K562 (cell line): ENCODE data around the gene FRMD5. TPM values are rescaled to one million over a fixed set of nuclear protein-coding genes. Genes with fewer than 3 reads are reported as not detected.

Experiments used
- PHF20 ChIP-seq: fragments of 450-650 bp; IDR thresholded peaks from 2 replicates; pipeline ENCODE4 v1.6.1; 2018; ENCODE audit not compliant: partially characterized antibody
- SP1 ChIP-seq: sonication (generic); formaldehyde crosslinking; IDR thresholded peaks from 2 replicates; pipeline ENCODE4 v1.8.1; 2022; ENCODE audit warnings: mild to moderate bottlenecking, missing genetic modification reagents
- YBX1 ChIP-seq: fragments of 450-650 bp; IDR thresholded peaks from 2 replicates; pipeline ENCODE4 v1.7.1; 2016; ENCODE audit warnings: mild to moderate bottlenecking
- ZNF75A ChIP-seq: fragments of 450-650 bp; formaldehyde crosslinking; IDR thresholded peaks from 2 replicates; pipeline ENCODE4 v1.4.0; 2020; ENCODE audit warnings: mild to moderate bottlenecking
- polyA plus RNA-seq, 8 experiments: library from polyadenylated mRNA; depleted of rRNA in 4 of 8; stranded (reverse) in 5 of 8; unstranded in 3 of 8; fragments of >200 nt; fragmentation: Nextera tagmentation in 2 of 8; fragmentation: Illumina TruSeq in 1 of 8; extraction: Ambion mirVana in 2 of 8; extraction: Trizol in 1 of 8; gene quantifications; 2 replicates each; pipeline versions ENCODE4 v1.2.1 to v1.2.3, GENCODE V29; 2011 to 2014; ENCODE audit warnings: inconsistent platforms in 1 of 8, missing spikeins in 1 of 8
- total RNA-seq, 7 experiments: library from RNA; depleted of rRNA in 6 of 7; stranded (reverse); fragments of >200 nt in 6 of 7; fragmentation: Illumina TruSeq in 2 of 7; extraction: Trizol in 2 of 7; gene quantifications; 2 replicates each; pipeline versions ENCODE4 v1.2.1 to v1.2.3, GENCODE V29; 2011 to 2021; ENCODE audit warnings: low replicate concordance in 1 of 7
- TF ChIP-seq, protein P1 (sequence below): fragments of 250-450 bp; sonication (Bioruptor Pico); IDR thresholded peaks from 2 replicates; pipeline ENCODE4 v1.4.0; 2020; ENCODE audit warnings: mild to moderate bottlenecking, moderate library complexity, borderline replicate concordance
- TF ChIP-seq, protein P2 (sequence below): fragments of 450-650 bp; IDR thresholded peaks from one replicate; pipeline ENCODE4 v1.6.1; 2018; ENCODE audit warnings: mild to moderate bottlenecking, moderate library complexity; ENCODE audit not compliant: partially characterized antibody
- TF ChIP-seq, protein P3 (sequence below): fragments of 250-450 bp; sonication (Bioruptor Pico); IDR thresholded peaks from 2 replicates; pipeline ENCODE4 v1.5.0; 2021

Gene FRMD5
- total and polyA plus RNA-seq, 9 of the 15 experiments (the other 6 are each of a cell fraction or from before 2014, with no cell fraction given), result 0.13 to 0.38 TPM; not detected in 7

DNA sequence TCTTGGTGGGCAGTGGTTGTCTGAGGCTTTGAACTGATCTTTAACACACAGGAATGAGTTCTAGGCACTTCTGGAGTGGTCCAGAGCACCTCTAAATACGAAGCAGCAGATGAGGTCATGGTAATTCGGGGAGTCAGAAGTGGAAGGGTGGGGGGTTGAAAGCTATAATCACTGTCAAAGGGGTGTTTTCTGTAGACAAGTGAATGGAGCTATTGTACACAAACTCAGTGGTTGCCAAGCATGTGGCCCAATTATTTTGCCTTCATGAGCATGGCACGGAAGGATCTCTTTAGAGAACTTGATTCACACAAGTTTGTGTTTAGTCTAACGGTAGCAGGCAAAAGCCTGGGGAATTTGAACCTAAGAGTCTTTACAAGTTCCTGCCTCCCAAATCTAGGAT is 6.3 kb downstream of the FRMD5 start (continued):
- TF ChIP-seq, protein P1, sequence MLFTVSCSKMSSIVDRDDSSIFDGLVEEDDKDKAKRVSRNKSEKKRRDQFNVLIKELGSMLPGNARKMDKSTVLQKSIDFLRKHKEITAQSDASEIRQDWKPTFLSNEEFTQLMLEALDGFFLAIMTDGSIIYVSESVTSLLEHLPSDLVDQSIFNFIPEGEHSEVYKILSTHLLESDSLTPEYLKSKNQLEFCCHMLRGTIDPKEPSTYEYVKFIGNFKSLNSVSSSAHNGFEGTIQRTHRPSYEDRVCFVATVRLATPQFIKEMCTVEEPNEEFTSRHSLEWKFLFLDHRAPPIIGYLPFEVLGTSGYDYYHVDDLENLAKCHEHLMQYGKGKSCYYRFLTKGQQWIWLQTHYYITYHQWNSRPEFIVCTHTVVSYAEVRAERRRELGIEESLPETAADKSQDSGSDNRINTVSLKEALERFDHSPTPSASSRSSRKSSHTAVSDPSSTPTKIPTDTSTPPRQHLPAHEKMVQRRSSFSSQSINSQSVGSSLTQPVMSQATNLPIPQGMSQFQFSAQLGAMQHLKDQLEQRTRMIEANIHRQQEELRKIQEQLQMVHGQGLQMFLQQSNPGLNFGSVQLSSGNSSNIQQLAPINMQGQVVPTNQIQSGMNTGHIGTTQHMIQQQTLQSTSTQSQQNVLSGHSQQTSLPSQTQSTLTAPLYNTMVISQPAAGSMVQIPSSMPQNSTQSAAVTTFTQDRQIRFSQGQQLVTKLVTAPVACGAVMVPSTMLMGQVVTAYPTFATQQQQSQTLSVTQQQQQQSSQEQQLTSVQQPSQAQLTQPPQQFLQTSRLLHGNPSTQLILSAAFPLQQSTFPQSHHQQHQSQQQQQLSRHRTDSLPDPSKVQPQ (CRISPR knock-in tag), result no peak
- TF ChIP-seq SP1 (CRISPR knock-in tag), result no peak
- TF ChIP-seq, protein P2, sequence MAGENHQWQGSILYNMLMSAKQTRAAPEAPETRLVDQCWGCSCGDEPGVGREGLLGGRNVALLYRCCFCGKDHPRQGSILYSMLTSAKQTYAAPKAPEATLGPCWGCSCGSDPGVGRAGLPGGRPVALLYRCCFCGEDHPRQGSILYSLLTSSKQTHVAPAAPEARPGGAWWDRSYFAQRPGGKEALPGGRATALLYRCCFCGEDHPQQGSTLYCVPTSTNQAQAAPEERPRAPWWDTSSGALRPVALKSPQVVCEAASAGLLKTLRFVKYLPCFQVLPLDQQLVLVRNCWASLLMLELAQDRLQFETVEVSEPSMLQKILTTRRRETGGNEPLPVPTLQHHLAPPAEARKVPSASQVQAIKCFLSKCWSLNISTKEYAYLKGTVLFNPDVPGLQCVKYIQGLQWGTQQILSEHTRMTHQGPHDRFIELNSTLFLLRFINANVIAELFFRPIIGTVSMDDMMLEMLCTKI, result no peak
- TF ChIP-seq PHF20, result no peak
- TF ChIP-seq ZNF75A (CRISPR knock-in tag), result no peak
- TF ChIP-seq, protein P3, sequence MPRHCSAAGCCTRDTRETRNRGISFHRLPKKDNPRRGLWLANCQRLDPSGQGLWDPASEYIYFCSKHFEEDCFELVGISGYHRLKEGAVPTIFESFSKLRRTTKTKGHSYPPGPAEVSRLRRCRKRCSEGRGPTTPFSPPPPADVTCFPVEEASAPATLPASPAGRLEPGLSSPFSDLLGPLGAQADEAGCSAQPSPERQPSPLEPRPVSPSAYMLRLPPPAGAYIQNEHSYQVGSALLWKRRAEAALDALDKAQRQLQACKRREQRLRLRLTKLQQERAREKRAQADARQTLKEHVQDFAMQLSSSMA, result no peak
- TF ChIP-seq YBX1, result no peak
